Esophagus muscularis mucosa (tissue), 3 donors: ENCODE measurements around the gene FAM162B.

Source experiments
- EP300 ChIP-seq: sonication (generic); formaldehyde crosslinking; IDR thresholded peaks from one replicate; pipeline ENCODE4 v1.6.1; 2017; ENCODE audit warnings: antibody characterized with exemption
- POLR2A ChIP-seq: fragments of 450-650 bp; IDR thresholded peaks from one replicate; pipeline ENCODE4 v1.6.1; 2017; ENCODE audit warnings: antibody characterized with exemption, moderate library complexity, mild to moderate bottlenecking, low read depth
- POLR2AphosphoS5 ChIP-seq, 2 donors: sonication (generic); formaldehyde crosslinking; IDR thresholded peaks; one replicate each; pipeline ENCODE4 v1.6.1; 2017; ENCODE audit warnings: antibody characterized with exemption in 2 of 2

GRCh38 chr6:116737004-116737403, 28.5 kb downstream of the FAM162B start:
- TF ChIP-seq POLR2A (no peak), EP300 (no peak), POLR2AphosphoS5 (IDR thresholded peaks at IDR 0.05) (no peak)
